Bronchial epithelial cell (primary cell): ENCODE results near the gene ABT1. TPM values are rescaled to one million over a fixed set of nuclear protein-coding genes. Genes with fewer than 3 reads are reported as not detected.

Experiments
- DNase-seq: peaks from one replicate; pipeline ENCODE4 v3.0.0-alpha.2; 2010; ENCODE audit warnings: low read depth
- FAIRE-seq: peaks from 2 replicates; lab custom pipeline; 2011; peaks lifted over from hg19 to GRCh38; lab: Jason Lieb, UNC
- H3K27me3 ChIP-seq: 2 replicates; pipeline ENCODE4 v1.5.1; 2011; ENCODE audit warnings: low read length; ENCODE audit not compliant: control insufficient read depth, insufficient read depth
- H3K36me3 ChIP-seq: 2 replicates; pipeline ENCODE4 v1.5.1; 2011; ENCODE audit warnings: low read length; ENCODE audit not compliant: control insufficient read depth, insufficient read depth
- H3K4me3 ChIP-seq: 2 replicates; pipeline ENCODE4 v1.5.1; 2011; ENCODE audit warnings: mild to moderate bottlenecking, low read depth, low read length, control low read depth
- CTCF ChIP-seq: IDR thresholded peaks from 2 replicates; pipeline ENCODE4 v1.5.1; 2011; ENCODE audit warnings: mild to moderate bottlenecking, moderate library complexity, low read length, control low read depth, inconsistent platforms; ENCODE audit not compliant: insufficient read depth, severe bottlenecking
- total RNA-seq: library from RNA; depleted of rRNA; stranded (reverse); fragments of >200 nt; gene quantifications from 2 replicates; pipeline ENCODE4 v1.2.1, GENCODE V29; 2014

The ABT1 gene
- total RNA-seq, 1 donor from 2014 or later = 16.8 TPM

- TF ChIP-seq CTCF = no peak
- no peak overlapping the region for H3K4me3 ChIP-seq
- no peaks in the 10 kb centered on the region for H3K36me3 ChIP-seq
- no peaks in the 10 kb centered on the region for H3K27me3 ChIP-seq
- FAIRE-seq (no peak), DNase-seq (no peak)
These were observed 18.5 kb upstream of the ABT1 start for GRCh38 chr6:26578279-26578678.

GRCh38 chr6:26578741-26579140 is 18.0 kb upstream of the ABT1 start:
- Histone ChIP-seq H3K27me3 (no peaks in the 10 kb centered on the region), H3K4me3 (no peak overlapping the region), H3K36me3 (no peaks in the 10 kb centered on the region)
- no peak for DNase-seq
- no peak for FAIRE-seq
- no peak for TF ChIP-seq CTCF

- DNase-seq (no peak), FAIRE-seq (no peak)
- no peaks in the 10 kb centered on the region for H3K36me3 ChIP-seq
- TF ChIP-seq CTCF = no peak
- H3K27me3 ChIP-seq = no peaks in the 10 kb centered on the region
- H3K4me3 ChIP-seq = no peak overlapping the region
These were observed 15.4 kb upstream of the ABT1 start for GRCh38 chr6:26581164-26581915.

GRCh38 chr6:26588965-26589364 is 7.8 kb upstream of the ABT1 start:
- no peaks in the 10 kb centered on the region for H3K36me3 ChIP-seq
- no peak for TF ChIP-seq CTCF
- no peak overlapping the region for H3K4me3 ChIP-seq
- FAIRE-seq (no peak), DNase-seq (no peak)
- no peaks in the 10 kb centered on the region for H3K27me3 ChIP-seq

GRCh38 chr6:26592649-26593048 is 4.1 kb upstream of the ABT1 start:
- Histone ChIP-seq H3K36me3 (no peaks in the 10 kb centered on the region), H3K4me3 (no peak overlapping the region), H3K27me3 (no peaks in the 10 kb centered on the region)
- no peak for TF ChIP-seq CTCF
- DNase-seq (no peak), FAIRE-seq (no peak)
